ENCODE data around the gene ARL17A.
"Not testable (repeated sequence)": the region's sequence is repeated elsewhere in the genome, so short reads cannot be mapped to it uniquely, and the experiment has no call there.

DNA sequence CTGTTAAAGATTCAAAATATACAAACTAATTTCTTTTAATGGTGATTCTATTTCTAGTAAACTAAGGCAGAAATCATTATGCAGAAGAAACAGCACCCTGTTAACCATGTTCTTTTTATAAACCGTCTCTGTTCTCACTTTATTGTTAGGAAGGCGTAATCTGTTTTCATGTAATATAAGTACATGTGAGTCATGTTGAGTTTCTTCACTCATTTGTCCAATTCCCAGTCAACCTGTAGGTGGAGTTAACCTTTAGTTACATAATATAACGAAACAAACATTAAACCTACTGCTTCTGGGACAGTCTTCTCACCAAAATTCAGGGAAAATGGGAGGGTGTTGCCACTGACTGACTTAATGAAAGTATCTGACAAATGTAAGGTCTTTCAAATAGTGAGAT is 105.0 kb downstream of the ARL17A start:
- not testable (repeated sequence) for TF ChIP-seq POLR2A (IDR thresholded peaks at IDR 0.05; ENCODE audit: low read length); GATA1 (IDR thresholded peaks at IDR 0.05; ENCODE audit: low read depth, low read length)
